Chondrocyte (in vitro differentiated cells): ENCODE measurements around the gene ARHGAP33. TPM values are rescaled to one million over a fixed set of nuclear protein-coding genes. Genes with fewer than 3 reads are reported as not detected.

Experiments used
- DNase-seq: peaks from one replicate; pipeline ENCODE4 v3.0.0; 2021; ENCODE audit warnings: mixed read lengths, low spot score
- H3K27ac Mint-ChIP-seq: one replicate; pipeline ENCODE4 v1.8.0; 2021; ENCODE audit warnings: mild to moderate bottlenecking, moderate library complexity, mixed read lengths; ENCODE audit not compliant: unreplicated experiment
- H3K27me3 Mint-ChIP-seq: 2 replicates; pipeline ENCODE4 v1.8.0; 2021; ENCODE audit warnings: low read depth, mixed read lengths
- H3K36me3 Mint-ChIP-seq: 2 replicates; pipeline ENCODE4 v1.8.0; 2021; ENCODE audit warnings: low read depth, mixed read lengths
- H3K4me1 Mint-ChIP-seq: 2 replicates; pipeline ENCODE4 v1.8.0; 2021; ENCODE audit warnings: low read depth, mild to moderate bottlenecking, mixed read lengths
- H3K4me3 Mint-ChIP-seq: one replicate; pipeline ENCODE4 v1.8.0; 2021; ENCODE audit warnings: mild to moderate bottlenecking, moderate library complexity, mixed read lengths; ENCODE audit not compliant: unreplicated experiment
- H3K9me3 Mint-ChIP-seq: 2 replicates; pipeline ENCODE4 v1.8.0; 2021; ENCODE audit warnings: low read depth, mixed read lengths
- total RNA-seq: library from RNA; stranded (reverse); gene quantifications from 3 replicates; pipeline ENCODE4 v1.2.1, GENCODE V29; 2021
- TF ChIP-seq, protein P1 (sequence below): fragments of 200-600 bp; sonication (generic); IDR thresholded peaks from 2 replicates; pipeline ENCODE4 v1.5.0; 2021; ENCODE audit warnings: antibody characterized with exemption, mild to moderate bottlenecking, moderate library complexity

ARHGAP33 gene
- total RNA-seq, 1 donor from 2014 or later: 8.5 TPM

DNA sequence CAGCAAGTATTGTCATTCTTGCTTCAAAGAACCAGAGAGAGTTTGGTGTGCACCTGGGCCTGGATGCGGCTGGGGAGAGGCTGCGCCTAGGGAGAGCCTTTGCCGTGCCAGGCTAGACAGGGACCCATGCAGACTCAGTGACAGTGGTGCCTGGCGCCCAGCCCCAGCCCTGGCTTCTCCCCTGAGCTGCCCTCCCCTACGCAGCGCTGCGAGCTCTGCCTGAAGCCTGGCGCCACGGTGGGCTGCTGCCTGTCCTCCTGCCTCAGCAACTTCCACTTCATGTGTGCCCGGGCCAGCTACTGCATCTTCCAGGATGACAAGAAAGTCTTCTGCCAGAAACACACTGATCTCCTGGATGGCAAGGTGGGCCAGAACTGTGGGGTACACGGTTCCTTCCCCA, 45.6 kb upstream of the ARHGAP33 start:
- no peaks in the 10 kb centered on the region for H3K9me3 Mint-ChIP-seq
- TF ChIP-seq, protein P1, sequence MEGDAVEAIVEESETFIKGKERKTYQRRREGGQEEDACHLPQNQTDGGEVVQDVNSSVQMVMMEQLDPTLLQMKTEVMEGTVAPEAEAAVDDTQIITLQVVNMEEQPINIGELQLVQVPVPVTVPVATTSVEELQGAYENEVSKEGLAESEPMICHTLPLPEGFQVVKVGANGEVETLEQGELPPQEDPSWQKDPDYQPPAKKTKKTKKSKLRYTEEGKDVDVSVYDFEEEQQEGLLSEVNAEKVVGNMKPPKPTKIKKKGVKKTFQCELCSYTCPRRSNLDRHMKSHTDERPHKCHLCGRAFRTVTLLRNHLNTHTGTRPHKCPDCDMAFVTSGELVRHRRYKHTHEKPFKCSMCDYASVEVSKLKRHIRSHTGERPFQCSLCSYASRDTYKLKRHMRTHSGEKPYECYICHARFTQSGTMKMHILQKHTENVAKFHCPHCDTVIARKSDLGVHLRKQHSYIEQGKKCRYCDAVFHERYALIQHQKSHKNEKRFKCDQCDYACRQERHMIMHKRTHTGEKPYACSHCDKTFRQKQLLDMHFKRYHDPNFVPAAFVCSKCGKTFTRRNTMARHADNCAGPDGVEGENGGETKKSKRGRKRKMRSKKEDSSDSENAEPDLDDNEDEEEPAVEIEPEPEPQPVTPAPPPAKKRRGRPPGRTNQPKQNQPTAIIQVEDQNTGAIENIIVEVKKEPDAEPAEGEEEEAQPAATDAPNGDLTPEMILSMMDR: no peak
- H3K36me3 Mint-ChIP-seq: peaks cover 55% of the 10 kb centered on the region
- DNase-seq: peak; percentile 86
- no peaks in the 10 kb centered on the region for H3K4me1 Mint-ChIP-seq
- no peak overlapping the region for H3K27ac Mint-ChIP-seq
- no peak overlapping the region for H3K4me3 Mint-ChIP-seq
- H3K27me3 Mint-ChIP-seq: no peaks in the 10 kb centered on the region

DNA sequence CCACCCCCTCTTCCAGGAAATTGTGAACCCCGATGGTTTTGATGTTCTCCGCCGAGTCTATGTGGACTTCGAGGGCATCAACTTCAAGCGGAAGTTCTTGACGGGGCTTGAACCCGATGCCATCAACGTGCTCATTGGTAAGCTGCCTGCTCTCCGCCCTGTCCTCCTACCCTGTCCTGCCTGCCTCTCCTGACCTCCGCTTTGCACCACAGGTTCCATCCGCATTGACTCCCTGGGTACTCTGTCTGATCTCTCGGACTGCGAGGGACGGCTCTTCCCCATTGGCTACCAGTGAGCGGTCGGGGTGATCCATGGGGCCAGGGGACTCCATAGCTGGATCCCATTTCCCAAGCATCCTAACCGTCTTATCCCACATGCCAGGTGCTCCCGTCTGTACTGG, 45.0 kb upstream of the ARHGAP33 start:
- Mint-ChIP-seq H3K9me3 (no peaks in the 10 kb centered on the region), H3K4me1 (no peaks in the 10 kb centered on the region), H3K4me3 (no peak overlapping the region), H3K27ac (no peak overlapping the region), H3K27me3 (no peaks in the 10 kb centered on the region), H3K36me3 (peaks cover 53% of the 10 kb centered on the region)
- TF ChIP-seq, protein P1: no peak
- peak; percentile 65 for DNase-seq

DNA sequence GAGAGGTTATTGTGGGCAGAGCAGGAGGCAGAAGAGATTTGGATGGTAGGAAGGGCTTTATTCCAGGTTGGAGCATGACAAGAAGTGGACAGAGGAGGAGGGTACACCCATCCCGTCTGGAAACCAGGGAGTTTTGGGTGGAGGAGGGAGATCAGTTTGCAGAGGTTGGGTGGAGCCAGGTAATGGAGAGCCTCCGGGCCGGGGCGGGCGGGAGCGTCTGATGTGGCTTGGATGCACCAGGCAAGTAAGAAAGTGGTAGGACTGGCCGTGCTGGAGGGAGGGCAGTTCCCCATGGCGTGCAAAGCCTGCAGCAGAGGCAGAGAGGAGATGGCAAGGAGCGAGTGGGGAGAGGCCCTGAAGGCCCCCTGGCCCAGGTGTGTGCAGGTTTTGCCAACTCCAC, 44.0 kb upstream of the ARHGAP33 start:
- Mint-ChIP-seq H3K4me1 (no peaks in the 10 kb centered on the region), H3K27me3 (no peaks in the 10 kb centered on the region), H3K4me3 (no peak overlapping the region), H3K36me3 (peaks cover 45% of the 10 kb centered on the region), H3K27ac (no peak overlapping the region), H3K9me3 (no peaks in the 10 kb centered on the region)
- DNase-seq: no peak
- TF ChIP-seq, protein P1: no peak

DNA sequence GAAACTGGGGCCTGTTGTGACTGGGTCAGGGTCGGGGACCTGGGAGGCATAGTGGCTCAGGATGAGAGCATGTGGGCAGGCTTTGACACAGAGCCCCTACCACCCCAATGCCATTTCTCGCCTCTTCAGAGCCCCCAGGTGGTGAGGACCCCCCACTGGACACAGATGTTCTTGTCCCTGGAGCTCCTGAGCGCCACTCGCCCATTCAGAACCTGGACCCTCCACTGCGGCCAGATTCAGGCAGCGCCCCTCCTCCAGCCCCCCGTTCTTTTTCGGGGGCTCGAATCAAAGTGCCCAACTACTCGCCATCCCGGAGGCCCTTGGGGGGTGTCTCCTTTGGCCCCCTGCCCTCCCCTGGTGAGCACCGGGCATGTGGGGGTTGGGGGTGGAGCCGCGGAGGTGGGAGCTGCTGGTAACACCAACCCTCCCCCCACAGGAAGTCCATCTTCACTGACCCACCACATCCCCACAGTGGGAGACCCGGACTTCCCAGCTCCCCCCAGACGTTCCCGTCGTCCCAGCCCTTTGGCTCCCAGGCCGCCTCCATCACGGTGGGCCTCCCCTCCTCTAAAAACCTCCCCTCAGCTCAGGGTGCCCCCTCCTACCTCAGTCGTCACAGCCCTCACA, 43.5 kb upstream of the ARHGAP33 start:
- DNase-seq: no peak
- no peaks in the 10 kb centered on the region for H3K9me3 Mint-ChIP-seq
- no peaks in the 10 kb centered on the region for H3K4me1 Mint-ChIP-seq
- H3K36me3 Mint-ChIP-seq: peaks cover 48% of the 10 kb centered on the region
- TF ChIP-seq, protein P1: no peak
- no peak overlapping the region for H3K4me3 Mint-ChIP-seq
- no peaks in the 10 kb centered on the region for H3K27me3 Mint-ChIP-seq
- no peak overlapping the region for H3K27ac Mint-ChIP-seq

DNA sequence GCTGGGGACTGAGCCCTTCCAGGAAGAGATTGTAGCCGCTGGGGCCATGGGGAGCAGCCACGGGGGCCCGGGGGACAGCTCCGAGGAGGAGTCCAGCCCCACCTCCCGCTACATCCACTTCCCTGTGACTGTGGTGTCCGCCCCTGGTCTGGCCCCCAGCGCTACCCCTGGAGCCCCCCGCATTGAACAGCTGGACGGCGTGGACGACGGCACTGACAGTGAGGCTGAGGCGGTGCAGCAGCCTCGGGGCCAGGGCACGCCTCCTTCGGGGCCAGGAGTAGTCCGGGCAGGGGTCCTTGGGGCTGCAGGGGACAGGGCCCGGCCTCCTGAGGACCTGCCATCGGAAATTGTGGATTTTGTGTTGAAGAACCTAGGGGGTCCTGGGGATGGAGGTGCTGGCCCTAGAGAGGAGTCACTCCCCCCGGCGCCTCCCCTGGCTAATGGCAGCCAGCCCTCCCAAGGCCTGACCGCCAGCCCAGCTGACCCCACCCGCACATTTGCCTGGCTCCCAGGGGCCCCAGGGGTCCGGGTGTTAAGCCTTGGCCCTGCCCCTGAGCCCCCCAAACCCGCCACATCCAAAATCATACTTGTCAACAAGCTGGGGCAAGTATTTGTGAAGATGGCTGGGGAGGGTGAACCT, 42.7 kb upstream of the ARHGAP33 start:
- H3K4me3 Mint-ChIP-seq: no peak overlapping the region
- H3K9me3 Mint-ChIP-seq: no peaks in the 10 kb centered on the region
- no peaks in the 10 kb centered on the region for H3K4me1 Mint-ChIP-seq
- TF ChIP-seq, protein P1: no peak
- H3K27ac Mint-ChIP-seq: no peak overlapping the region
- no peaks in the 10 kb centered on the region for H3K27me3 Mint-ChIP-seq
- DNase-seq: peak; percentile 89
- peaks cover 46% of the 10 kb centered on the region for H3K36me3 Mint-ChIP-seq
